PC-9 (cell line): ENCODE measurements around the gene ACP3.

Experiments used
- EZH2 ChIP-seq: fragments of 200-600 bp; sonication (generic); IDR thresholded peaks from 2 replicates; pipeline ENCODE4 v1.8.0; 2017; ENCODE audit warnings: antibody characterized with exemption, low read depth
- TF ChIP-seq, protein P1 (sequence below): fragments of 200-600 bp; sonication (generic); conservative IDR thresholded peaks from 2 replicates; pipeline ENCODE4 v1.6.1; 2017; ENCODE audit warnings: mixed run types, antibody characterized with exemption, mild to moderate bottlenecking, moderate library complexity

GRCh38 chr3:132317229-132317948 lies at the start of gene ACP3:
- TF ChIP-seq, protein P1, sequence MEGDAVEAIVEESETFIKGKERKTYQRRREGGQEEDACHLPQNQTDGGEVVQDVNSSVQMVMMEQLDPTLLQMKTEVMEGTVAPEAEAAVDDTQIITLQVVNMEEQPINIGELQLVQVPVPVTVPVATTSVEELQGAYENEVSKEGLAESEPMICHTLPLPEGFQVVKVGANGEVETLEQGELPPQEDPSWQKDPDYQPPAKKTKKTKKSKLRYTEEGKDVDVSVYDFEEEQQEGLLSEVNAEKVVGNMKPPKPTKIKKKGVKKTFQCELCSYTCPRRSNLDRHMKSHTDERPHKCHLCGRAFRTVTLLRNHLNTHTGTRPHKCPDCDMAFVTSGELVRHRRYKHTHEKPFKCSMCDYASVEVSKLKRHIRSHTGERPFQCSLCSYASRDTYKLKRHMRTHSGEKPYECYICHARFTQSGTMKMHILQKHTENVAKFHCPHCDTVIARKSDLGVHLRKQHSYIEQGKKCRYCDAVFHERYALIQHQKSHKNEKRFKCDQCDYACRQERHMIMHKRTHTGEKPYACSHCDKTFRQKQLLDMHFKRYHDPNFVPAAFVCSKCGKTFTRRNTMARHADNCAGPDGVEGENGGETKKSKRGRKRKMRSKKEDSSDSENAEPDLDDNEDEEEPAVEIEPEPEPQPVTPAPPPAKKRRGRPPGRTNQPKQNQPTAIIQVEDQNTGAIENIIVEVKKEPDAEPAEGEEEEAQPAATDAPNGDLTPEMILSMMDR: no peak
- no peak for TF ChIP-seq EZH2
